Right forelimb (tissue), 1 donor: Measurements from ENCODE around the gene KLHL26.

ENCODE experiments used
- DNase-seq: peaks from one replicate; pipeline ENCODE4 v3.0.0-alpha.2; 2018

KLHL26 gene

GRCh38 chr19:18616023-18616422, 20.8 kb upstream of the KLHL26 start:
- no peak for DNase-seq

GRCh38 chr19:18617562-18617961, 19.3 kb upstream of the KLHL26 start:
- no peak for DNase-seq

- no peak for DNase-seq
Observed at GRCh38 chr19:18618236-18618635, 18.6 kb upstream of the KLHL26 start.

- no peak for DNase-seq
Observed at GRCh38 chr19:18620311-18620710, 16.5 kb upstream of the KLHL26 start.

GRCh38 chr19:18620902-18621301, 15.9 kb upstream of the KLHL26 start:
- no peak for DNase-seq

GRCh38 chr19:18626906-18627305, 9.9 kb upstream of the KLHL26 start:
- no peak for DNase-seq

GRCh38 chr19:18629166-18630088, 7.4 kb upstream of the KLHL26 start:
- DNase-seq, result no peak

- no peak for DNase-seq
Observed at GRCh38 chr19:18633321-18633720, 3.5 kb upstream of the KLHL26 start.

GRCh38 chr19:18634612-18635297, 2.1 kb upstream of the KLHL26 start:
- DNase-seq, result no peak

- no peak for DNase-seq
Observed at GRCh38 chr19:18635831-18636182, 1.0 kb upstream of the KLHL26 start.

GRCh38 chr19:18636183-18636968, 452 bp upstream of the KLHL26 start:
- peak; percentile 97 for DNase-seq

- no peak for DNase-seq
Observed at GRCh38 chr19:18637673-18638630, 1.1 kb downstream of the KLHL26 start.

GRCh38 chr19:18639706-18640243, 2.9 kb downstream of the KLHL26 start:
- DNase-seq, result no peak

GRCh38 chr19:18644196-18645034, 7.6 kb downstream of the KLHL26 start:
- no peak for DNase-seq

GRCh38 chr19:18645035-18645511, 8.2 kb downstream of the KLHL26 start:
- no peak for DNase-seq

GRCh38 chr19:18646535-18647370, 9.9 kb downstream of the KLHL26 start:
- no peak for DNase-seq

GRCh38 chr19:18647371-18647767, 10.5 kb downstream of the KLHL26 start:
- no peak for DNase-seq

GRCh38 chr19:18647807-18648206, 11.0 kb downstream of the KLHL26 start:
- DNase-seq, result no peak

GRCh38 chr19:18648973-18649315, 12.1 kb downstream of the KLHL26 start:
- no peak for DNase-seq
